ENCODE measurements around the gene ATP1A2.

DNA sequence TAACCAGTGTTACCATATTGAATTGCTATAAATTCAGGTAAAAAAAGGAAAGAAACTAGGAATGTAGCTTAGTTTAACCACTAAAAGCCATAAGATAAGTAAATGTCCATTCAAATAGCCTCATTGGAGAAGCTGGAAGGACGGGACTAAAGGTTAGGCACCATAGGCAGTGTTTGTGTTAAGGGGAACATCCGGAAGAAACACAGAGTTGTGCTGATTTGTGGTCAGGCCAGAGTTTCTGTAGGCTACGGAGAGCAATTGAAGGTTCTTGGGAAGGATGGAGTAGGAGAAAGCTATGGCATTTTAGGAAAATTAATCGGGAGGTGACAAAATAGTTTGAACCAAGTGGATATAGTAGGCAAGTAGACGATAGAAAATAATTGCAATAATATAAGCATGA is 44.3 kb upstream of the ATP1A2 start:
- TF ChIP-seq CTCF (IDR thresholded peaks at IDR 0.05) (no peak), POLR2A (IDR thresholded peaks at IDR 0.05) (no peak)
